IPS-NIHi7 (cell line): ENCODE data around the gene MACROD1.

Experiments
- DNase-seq: peaks from one replicate; pipeline ENCODE4 v3.0.0; 2012; ENCODE audit warnings: mixed read lengths; ENCODE audit errors: extremely low spot score

The MACROD1 gene

GRCh38 chr11:64035576-64035975, 130.3 kb downstream of the MACROD1 start, which contains the start of gene FLRT1:
FLRT1 (plus strand) TSS chr11:64035931; CDS start chr11:64116268, 80,337 bp downstream.
- no peak for DNase-seq

GRCh38 chr11:64035081-64035524, 130.8 kb downstream of the MACROD1 start:
- DNase-seq: no peak

- DNase-seq: peak; percentile 62
These were observed 131.5 kb downstream of the MACROD1 start for GRCh38 chr11:64034411-64034811.

GRCh38 chr11:64032050-64032449, 133.9 kb downstream of the MACROD1 start:
- no peak for DNase-seq

- DNase-seq: no peak
These were observed 134.9 kb downstream of the MACROD1 start for GRCh38 chr11:64031001-64031400.

GRCh38 chr11:64029773-64030172, 136.1 kb downstream of the MACROD1 start:
- no peak for DNase-seq

GRCh38 chr11:64028398-64029115, 137.4 kb downstream of the MACROD1 start:
- DNase-seq: peak; percentile 83

GRCh38 chr11:64027651-64028397, 138.1 kb downstream of the MACROD1 start:
- DNase-seq: no peak

GRCh38 chr11:64026575-64027205, 139.2 kb downstream of the MACROD1 start:
- no peak for DNase-seq

- peak; percentile 68 for DNase-seq
These were observed 140.7 kb downstream of the MACROD1 start for GRCh38 chr11:64025205-64025604.

- DNase-seq: peak; percentile 38
These were observed 141.9 kb downstream of the MACROD1 start for GRCh38 chr11:64023712-64024710.

GRCh38 chr11:64022125-64022784, 143.7 kb downstream of the MACROD1 start:
- no peak for DNase-seq

GRCh38 chr11:64021757-64022093, 144.2 kb downstream of the MACROD1 start:
- DNase-seq: peak; percentile 62

- DNase-seq: no peak
These were observed 144.7 kb downstream of the MACROD1 start for GRCh38 chr11:64020976-64021756.

GRCh38 chr11:64019106-64020037, 146.5 kb downstream of the MACROD1 start:
- DNase-seq: no peak

- no peak for DNase-seq
These were observed 147.6 kb downstream of the MACROD1 start for GRCh38 chr11:64018310-64018709.

GRCh38 chr11:64017945-64018224, 148.0 kb downstream of the MACROD1 start:
- DNase-seq: no peak

- no peak for DNase-seq
These were observed 149.7 kb downstream of the MACROD1 start for GRCh38 chr11:64015935-64016845.
